Measurements from ENCODE around the gene PRG2. TPM values are rescaled to one million over a fixed set of nuclear protein-coding genes. Genes with fewer than 3 reads are reported as not detected.
"Not testable (repeated sequence)": the region's sequence is repeated elsewhere in the genome, so short reads cannot be mapped to it uniquely, and the experiment has no call there.

Gene PRG2
- polyA plus RNA-seq, 2 donors: 0.45 to 0.60 TPM

- Histone ChIP-seq H3K4me3 (ENCODE audit: low read depth in 1 of 2, low read length in 2 of 2) (no peak overlapping the region), H3K9me3 (ENCODE audit: control insufficient read depth in 2 of 2, insufficient read depth in 1 of 2, low read depth in 1 of 2, low read length in 1 of 2) (no peaks in the 10 kb centered on the region), H3K27me3 (ENCODE audit: control insufficient read depth in 1 of 2, insufficient read depth in 2 of 2, low read length in 2 of 2) (no peaks in the 10 kb centered on the region), H3K36me3 (ENCODE audit: control insufficient read depth in 2 of 2, insufficient read depth in 2 of 2, low read length in 1 of 2) (peaks cover 0 to 30% of the 10 kb centered on the region in 2 donors), H3K4me1 (ENCODE audit: control insufficient read depth in 2 of 2, insufficient read depth in 2 of 2, low read length in 1 of 2) (peaks cover 0 to 4% of the 10 kb centered on the region in 2 donors), H3K27ac (ENCODE audit: low read depth in 2 of 2, low read length in 1 of 2) (no peak overlapping the region)
- 67 to 72% methylated on average over 2 of the region's 2 CpGs for WGBS, 2 donors
Measured at GRCh38 chr11:57408771-57409170, 18.3 kb upstream of the PRG2 start.

GRCh38 chr11:57407941-57408475 is 17.6 kb upstream of the PRG2 start:
- no peak overlapping the region for H3K4me3 ChIP-seq (ENCODE audit: low read depth in 1 of 2, low read length in 2 of 2)
- no peaks in the 10 kb centered on the region for H3K9me3 ChIP-seq (ENCODE audit: control insufficient read depth in 2 of 2, insufficient read depth in 1 of 2, low read depth in 1 of 2, low read length in 1 of 2)
- WGBS, 2 donors: 89 to 92% methylated on average over 8 of the region's 8 CpGs
- H3K27ac ChIP-seq (ENCODE audit: low read depth in 2 of 2, low read length in 1 of 2): no peak overlapping the region
- H3K4me1 ChIP-seq (ENCODE audit: control insufficient read depth in 2 of 2, insufficient read depth in 2 of 2, low read length in 1 of 2): peaks cover 0 to 4% of the 10 kb centered on the region in 2 donors
- H3K27me3 ChIP-seq (ENCODE audit: control insufficient read depth in 1 of 2, insufficient read depth in 2 of 2, low read length in 2 of 2): no peaks in the 10 kb centered on the region
- peaks cover 0 to 27% of the 10 kb centered on the region in 2 donors for H3K36me3 ChIP-seq (ENCODE audit: control insufficient read depth in 2 of 2, insufficient read depth in 2 of 2, low read length in 1 of 2)

- no peak overlapping the region for H3K4me3 ChIP-seq (ENCODE audit: low read depth in 1 of 2, low read length in 2 of 2)
- peaks cover 0 to 4% of the 10 kb centered on the region in 2 donors for H3K4me1 ChIP-seq (ENCODE audit: control insufficient read depth in 2 of 2, insufficient read depth in 2 of 2, low read length in 1 of 2)
- no peaks in the 10 kb centered on the region for H3K27me3 ChIP-seq (ENCODE audit: control insufficient read depth in 1 of 2, insufficient read depth in 2 of 2, low read length in 2 of 2)
- peaks cover 0 to 27% of the 10 kb centered on the region in 2 donors for H3K36me3 ChIP-seq (ENCODE audit: control insufficient read depth in 2 of 2, insufficient read depth in 2 of 2, low read length in 1 of 2)
- WGBS, 2 donors: 77 to 84% methylated on average over 9 of the region's 9 CpGs
- no peaks in the 10 kb centered on the region for H3K9me3 ChIP-seq (ENCODE audit: control insufficient read depth in 2 of 2, insufficient read depth in 1 of 2, low read depth in 1 of 2, low read length in 1 of 2)
- H3K27ac ChIP-seq (ENCODE audit: low read depth in 2 of 2, low read length in 1 of 2): peak overlapping the region; percentile 6 to 43
Measured at GRCh38 chr11:57407010-57407920, 16.8 kb upstream of the PRG2 start.

- H3K27me3 ChIP-seq (ENCODE audit: control insufficient read depth in 1 of 2, insufficient read depth in 2 of 2, low read length in 2 of 2): no peaks in the 10 kb centered on the region
- H3K9me3 ChIP-seq (ENCODE audit: control insufficient read depth in 2 of 2, insufficient read depth in 1 of 2, low read depth in 1 of 2, low read length in 1 of 2): no peaks in the 10 kb centered on the region
- H3K4me3 ChIP-seq (ENCODE audit: low read depth in 1 of 2, low read length in 2 of 2): no peak overlapping the region
- peaks cover 0 to 4% of the 10 kb centered on the region in 2 donors for H3K4me1 ChIP-seq (ENCODE audit: control insufficient read depth in 2 of 2, insufficient read depth in 2 of 2, low read length in 1 of 2)
- H3K27ac ChIP-seq (ENCODE audit: low read depth in 2 of 2, low read length in 1 of 2): no peak overlapping the region
- 59 to 72% methylated on average over 4 of the region's 4 CpGs for WGBS, 2 donors
- H3K36me3 ChIP-seq (ENCODE audit: control insufficient read depth in 2 of 2, insufficient read depth in 2 of 2, low read length in 1 of 2): peaks cover 0 to 27% of the 10 kb centered on the region in 2 donors
Measured at GRCh38 chr11:57406337-57406904, 16.0 kb upstream of the PRG2 start.

GRCh38 chr11:57405271-57405860 is 14.9 kb upstream of the PRG2 start:
- 73 to 74% methylated on average over 4 of the region's 4 CpGs for WGBS, 2 donors
- H3K4me3 ChIP-seq (ENCODE audit: low read depth in 1 of 2, low read length in 2 of 2): no peak overlapping the region
- no peaks in the 10 kb centered on the region for H3K27me3 ChIP-seq (ENCODE audit: control insufficient read depth in 1 of 2, insufficient read depth in 2 of 2, low read length in 2 of 2)
- peaks cover 0 to 4% of the 10 kb centered on the region in 2 donors for H3K4me1 ChIP-seq (ENCODE audit: control insufficient read depth in 2 of 2, insufficient read depth in 2 of 2, low read length in 1 of 2)
- no peak overlapping the region for H3K27ac ChIP-seq (ENCODE audit: low read depth in 2 of 2, low read length in 1 of 2)
- H3K9me3 ChIP-seq (ENCODE audit: control insufficient read depth in 2 of 2, insufficient read depth in 1 of 2, low read depth in 1 of 2, low read length in 1 of 2): no peaks in the 10 kb centered on the region
- H3K36me3 ChIP-seq (ENCODE audit: control insufficient read depth in 2 of 2, insufficient read depth in 2 of 2, low read length in 1 of 2): peaks cover 0 to 24% of the 10 kb centered on the region in 2 donors

- peaks cover 0 to 13% of the 10 kb centered on the region in 2 donors for H3K36me3 ChIP-seq (ENCODE audit: control insufficient read depth in 2 of 2, insufficient read depth in 2 of 2, low read length in 1 of 2)
- WGBS, 2 donors: 72 to 89% methylated on average over 2 of the region's 2 CpGs
- H3K9me3 ChIP-seq (ENCODE audit: control insufficient read depth in 2 of 2, insufficient read depth in 1 of 2, low read depth in 1 of 2, low read length in 1 of 2): no peaks in the 10 kb centered on the region
- peaks cover 0 to 4% of the 10 kb centered on the region in 2 donors for H3K4me1 ChIP-seq (ENCODE audit: control insufficient read depth in 2 of 2, insufficient read depth in 2 of 2, low read length in 1 of 2)
- H3K27me3 ChIP-seq (ENCODE audit: control insufficient read depth in 1 of 2, insufficient read depth in 2 of 2, low read length in 2 of 2): no peaks in the 10 kb centered on the region
- no peak overlapping the region for H3K27ac ChIP-seq (ENCODE audit: low read depth in 2 of 2, low read length in 1 of 2)
- H3K4me3 ChIP-seq (ENCODE audit: low read depth in 1 of 2, low read length in 2 of 2): no peak overlapping the region
Measured at GRCh38 chr11:57403802-57404147, 13.3 kb upstream of the PRG2 start.

- not testable (repeated sequence) for H3K9me3 ChIP-seq (ENCODE audit: control insufficient read depth in 2 of 2, insufficient read depth in 1 of 2, low read depth in 1 of 2, low read length in 1 of 2); H3K27me3 ChIP-seq (ENCODE audit: control insufficient read depth in 1 of 2, insufficient read depth in 2 of 2, low read length in 2 of 2)
- 83 to 84% methylated on average over 6 of the region's 6 CpGs for WGBS, 2 donors
Measured at GRCh38 chr11:57403003-57403801, 12.8 kb upstream of the PRG2 start.

GRCh38 chr11:57402188-57403002 is 11.9 kb upstream of the PRG2 start:
- WGBS, 2 donors: 63 to 68% methylated on average over 6 of the region's 6 CpGs
- Histone ChIP-seq H3K4me1 (ENCODE audit: control insufficient read depth in 2 of 2, insufficient read depth in 2 of 2, low read length in 1 of 2) (peaks cover 0 to 4% of the 10 kb centered on the region in 2 donors), H3K36me3 (ENCODE audit: control insufficient read depth in 2 of 2, insufficient read depth in 2 of 2, low read length in 1 of 2) (peaks cover 0 to 4% of the 10 kb centered on the region in 2 donors), H3K4me3 (ENCODE audit: low read depth in 1 of 2, low read length in 2 of 2) (no peak overlapping the region), H3K27me3 (ENCODE audit: control insufficient read depth in 1 of 2, insufficient read depth in 2 of 2, low read length in 2 of 2) (no peaks in the 10 kb centered on the region), H3K27ac (ENCODE audit: low read depth in 2 of 2, low read length in 1 of 2) (no peak overlapping the region), H3K9me3 (ENCODE audit: control insufficient read depth in 2 of 2, insufficient read depth in 1 of 2, low read depth in 1 of 2, low read length in 1 of 2) (no peaks in the 10 kb centered on the region)

More at GRCh38 chr11:57403003-57403801, 12.8 kb upstream of the PRG2 start:
- not testable (repeated sequence) for H3K4me1 ChIP-seq (ENCODE audit: control insufficient read depth in 2 of 2, insufficient read depth in 2 of 2, low read length in 1 of 2); H3K4me3 ChIP-seq (ENCODE audit: low read depth in 1 of 2, low read length in 2 of 2); H3K27ac ChIP-seq (ENCODE audit: low read depth in 2 of 2, low read length in 1 of 2); H3K36me3 ChIP-seq (ENCODE audit: control insufficient read depth in 2 of 2, insufficient read depth in 2 of 2, low read length in 1 of 2)
